A673 (cell line): Measurements from ENCODE around the gene C10orf90. TPM values are rescaled to one million over a fixed set of nuclear protein-coding genes. Genes with fewer than 3 reads are reported as not detected.

Source experiments
- BruUV-seq: library from RNA; stranded (reverse); fragments of 400-500 nt; replicated peaks from 2 replicates; lab custom pipeline; 2021; lab: Mats Ljungman, UMichigan
- CTCF ChIA-PET: fragments of 300-600 bp; sonication (Branson Sonifier 250); formaldehyde crosslinking; loops from one replicate; lab custom pipeline; 2022; ENCODE audit warnings: antibody characterized with exemption; lab: Charles Lee
- POLR2A ChIA-PET: fragments of 300-600 bp; sonication (Branson Sonifier 250); formaldehyde crosslinking; loops from one replicate; lab custom pipeline; 2022; ENCODE audit warnings: antibody characterized with exemption; ENCODE audit not compliant: low non-redundant PET; lab: Charles Lee
- DNase-seq: peaks from one replicate; pipeline ENCODE4 v3.0.0-alpha.2; 2015; ENCODE audit warnings: low spot score
- H3K27ac ChIP-seq: fragments of 200-600 bp; sonication (generic); 2 replicates; pipeline ENCODE4 v1.5.1; 2016; ENCODE audit warnings: mixed run types, low read depth, mild to moderate bottlenecking, mixed read lengths, antibody characterized with exemption, low read length; ENCODE audit not compliant: poor library complexity, severe bottlenecking
- H3K27me3 ChIP-seq: fragments of 200-600 bp; sonication (generic); replicated peaks from 2 replicates; pipeline ENCODE4 v1.6.1; 2017; ENCODE audit warnings: mixed run types, low read depth, mild to moderate bottlenecking, mixed read lengths, antibody characterized with exemption, low read length; ENCODE audit not compliant: insufficient read depth, poor library complexity
- H3K36me3 ChIP-seq: fragments of 200-600 bp; sonication (generic); 2 replicates; pipeline ENCODE4 v1.6.1; 2016; ENCODE audit warnings: mixed run types, mild to moderate bottlenecking, mixed read lengths, antibody characterized with exemption, low read length; ENCODE audit not compliant: insufficient read depth, poor library complexity, severe bottlenecking
- H3K4me1 ChIP-seq: fragments of 200-600 bp; sonication (generic); 2 replicates; pipeline ENCODE4 v1.6.1; 2017; ENCODE audit warnings: mixed run types, mild to moderate bottlenecking, mixed read lengths, antibody characterized with exemption, low read length; ENCODE audit not compliant: insufficient read depth, poor library complexity, severe bottlenecking
- H3K4me3 ChIP-seq: fragments of 200-600 bp; sonication (generic); 2 replicates; pipeline ENCODE4 v1.5.1; 2016; ENCODE audit warnings: low read depth, mixed run types, mild to moderate bottlenecking, mixed read lengths, low read length; ENCODE audit not compliant: poor library complexity, severe bottlenecking
- H3K9me3 ChIP-seq: fragments of 200-600 bp; sonication (generic); 2 replicates; pipeline ENCODE4 v1.6.1; 2016; ENCODE audit warnings: mixed run types, low read depth, mild to moderate bottlenecking, mixed read lengths, antibody characterized with exemption, low read length; ENCODE audit not compliant: poor library complexity, severe bottlenecking
- CTCF ChIP-seq: fragments of 300-800, 200-600 bp; sonication (generic); conservative IDR thresholded peaks from 2 replicates; pipeline ENCODE4 v1.5.1; 2017; ENCODE audit warnings: low read depth, mild to moderate bottlenecking, antibody characterized with exemption, low read length, moderate library complexity, mixed read lengths
- EZH2 ChIP-seq: fragments of 200-600 bp; sonication (generic); IDR thresholded peaks from 2 replicates; pipeline ENCODE4 v1.6.1; 2017; ENCODE audit warnings: borderline replicate concordance, low read depth, mild to moderate bottlenecking, mixed read lengths, antibody characterized with exemption, low read length; ENCODE audit not compliant: poor library complexity, severe bottlenecking
- intact Hi-C: fragments of 100-400 bp; cut with micrococcal nuclease; formaldehyde crosslinking; loops from one replicate; pipeline ENCODE4 v1.10.0; 2022; ENCODE audit not compliant: unreplicated experiment
- total RNA-seq: library from RNA; stranded (reverse); gene quantifications from 2 replicates; pipeline ENCODE4 v1.2.3, GENCODE V29; 2021

Gene C10orf90
- total RNA-seq, 1 experiment from 2014 or later, result not detected

DNA sequence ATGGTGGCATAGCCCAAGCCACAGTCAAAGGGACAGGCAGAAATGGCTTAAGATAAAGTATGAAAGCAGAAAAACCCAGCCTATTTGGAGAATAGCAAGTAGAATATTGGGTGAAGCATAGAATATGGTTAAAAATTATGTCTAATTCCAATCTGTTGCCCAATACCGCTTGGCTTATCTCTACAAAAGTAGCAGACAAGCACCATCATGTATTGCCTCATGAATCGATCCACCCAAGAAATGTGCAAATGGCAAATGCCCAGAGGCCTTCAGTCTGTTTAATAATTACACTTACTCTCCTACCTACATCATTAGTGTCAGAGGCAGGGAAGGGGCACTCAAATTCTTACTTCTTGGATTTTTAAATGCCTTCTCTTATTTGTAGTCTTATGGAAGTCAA is 151.3 kb downstream of the C10orf90 start:
- no TSS peak for BruUV-seq
- TF ChIP-seq EZH2 (no peak), CTCF (no peak)
- no peak for DNase-seq
- Histone ChIP-seq H3K4me3 (no peak overlapping the region), H3K27ac (no peak overlapping the region), H3K27me3 (peaks cover 3% of the 10 kb centered on the region), H3K9me3 (no peaks in the 10 kb centered on the region), H3K36me3 (no peaks in the 10 kb centered on the region), H3K4me1 (no peaks in the 10 kb centered on the region)
- intact Hi-C loops, result no loop called here
- ChIA-PET CTCF (no interaction called here), POLR2A (no interaction called here)

- ChIA-PET POLR2A (no interaction called here), CTCF (no interaction called here)
- H3K27me3 ChIP-seq, result no peaks in the 10 kb centered on the region
- no peaks in the 10 kb centered on the region for H3K4me1 ChIP-seq
- no TSS peak for BruUV-seq
- TF ChIP-seq EZH2 (no peak), CTCF (no peak)
- intact Hi-C loops, result no loop called here
- no peak overlapping the region for H3K4me3 ChIP-seq
- H3K9me3 ChIP-seq, result no peaks in the 10 kb centered on the region
- H3K27ac ChIP-seq, result no peak overlapping the region
- H3K36me3 ChIP-seq, result no peaks in the 10 kb centered on the region
- DNase-seq, result no peak
These were observed 152.0 kb downstream of the C10orf90 start for GRCh38 chr10:126518218-126519080.

DNA sequence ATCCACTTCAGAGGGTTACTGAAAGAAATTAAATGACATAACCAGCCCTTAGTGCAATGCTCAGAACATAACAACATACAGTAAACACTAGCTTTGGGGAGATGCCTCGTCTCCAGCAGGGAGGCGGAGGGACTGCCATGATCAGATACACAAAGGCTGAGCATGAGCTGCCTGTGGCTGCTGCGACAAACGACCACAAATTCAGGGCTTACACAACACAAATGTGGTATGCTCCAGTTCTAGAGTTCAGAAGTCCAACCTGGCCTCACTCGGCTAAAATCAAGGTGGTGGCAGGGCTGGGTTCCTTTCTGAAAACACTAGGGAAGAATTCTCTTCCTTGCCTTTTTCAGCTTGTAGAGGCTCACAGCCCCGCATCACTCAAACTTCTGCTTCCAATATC is 154.0 kb downstream of the C10orf90 start:
- no peaks in the 10 kb centered on the region for H3K9me3 ChIP-seq
- TF ChIP-seq CTCF (no peak), EZH2 (no peak)
- POLR2A ChIA-PET, result interaction anchor here (0.5 kb wide), 1 partner anchor 681 kb away, joined by 3 read pairs; no protein-coding TSS in a partner anchor
- DNase-seq, result no peak
- H3K4me3 ChIP-seq, result no peak overlapping the region
- BruUV-seq, result no TSS peak
- H3K27me3 ChIP-seq, result no peaks in the 10 kb centered on the region
- no peak overlapping the region for H3K27ac ChIP-seq
- no peaks in the 10 kb centered on the region for H3K36me3 ChIP-seq
- CTCF ChIA-PET, result no interaction called here
- intact Hi-C loops, result no loop called here
- no peaks in the 10 kb centered on the region for H3K4me1 ChIP-seq
